CD4-positive, alpha-beta memory T cell (primary cell): ENCODE measurements around the gene KAT7. TPM values are rescaled to one million over a fixed set of nuclear protein-coding genes. Genes with fewer than 3 reads are reported as not detected.

Source experiments
- CTCF ChIA-PET: fragments of 350-600 bp; sonication (Branson Sonifier 250); formaldehyde crosslinking; loops from one replicate; lab custom pipeline; 2021; ENCODE audit warnings: inconsistent platforms; ENCODE audit not compliant: partially characterized antibody; lab: Charles Lee
- POLR2A ChIA-PET: fragments of 350-600 bp; sonication (Branson Sonifier 250); formaldehyde crosslinking; loops from one replicate; lab custom pipeline; 2021; ENCODE audit not compliant: partially characterized antibody; lab: Charles Lee
- DNase-seq, 5 donors: peaks; one replicate each; pipeline versions ENCODE4 v3.0.0 to v3.0.0-alpha.2; 2020 to 2022; ENCODE audit warnings: mixed read lengths in 1 of 5
- H3K27ac ChIP-seq: one replicate; pipeline ENCODE4 v1.7.0; 2013; ENCODE audit warnings: low read depth, low read length
- H3K27me3 ChIP-seq: 2 replicates; pipeline ENCODE4 v1.7.0; 2013; ENCODE audit warnings: mild to moderate bottlenecking, low read length, moderate library complexity; ENCODE audit not compliant: insufficient read depth
- H3K36me3 ChIP-seq: 2 replicates; pipeline ENCODE4 v1.7.0; 2013; ENCODE audit warnings: mild to moderate bottlenecking, low read length, moderate library complexity; ENCODE audit not compliant: insufficient read depth
- H3K4me1 ChIP-seq: 2 replicates; pipeline ENCODE4 v1.7.0; 2013; ENCODE audit warnings: mild to moderate bottlenecking, low read length, moderate library complexity; ENCODE audit not compliant: insufficient read depth
- H3K4me3 ChIP-seq, 2 donors: one replicate each; pipeline ENCODE4 v1.7.0; 2013; ENCODE audit warnings: low read length in 2 of 2, mild to moderate bottlenecking in 1 of 2
- H3K9me3 ChIP-seq, 2 donors: one replicate each; pipeline ENCODE4 v1.7.0; 2013; ENCODE audit warnings: low read length in 2 of 2, control low read depth in 1 of 2; ENCODE audit not compliant: control insufficient read depth in 1 of 2
- H3K27ac Mint-ChIP-seq, 7 donors: one replicate each; pipeline ENCODE4 v1.8.0; 2020 to 2021; ENCODE audit warnings: mixed read lengths in 7 of 7, mild to moderate bottlenecking in 6 of 7, inconsistent platforms in 3 of 7, moderate library complexity in 3 of 7
- H3K27me3 Mint-ChIP-seq, 2 donors: one replicate each; pipeline ENCODE4 v1.8.0; 2020 to 2021; ENCODE audit warnings: mixed read lengths in 2 of 2
- H3K36me3 Mint-ChIP-seq, 2 donors: one replicate each; pipeline ENCODE4 v1.8.0; 2020 to 2021; ENCODE audit warnings: mixed read lengths in 2 of 2, inconsistent platforms in 1 of 2, mild to moderate bottlenecking in 1 of 2
- H3K4me1 Mint-ChIP-seq, 4 donors: one replicate each; pipeline ENCODE4 v1.8.0; 2020 to 2021; ENCODE audit warnings: mixed read lengths in 4 of 4, mild to moderate bottlenecking in 1 of 4
- H3K4me3 Mint-ChIP-seq, 8 donors: one replicate each; pipeline ENCODE4 v1.8.0; 2020 to 2021; ENCODE audit warnings: mixed read lengths in 8 of 8, mild to moderate bottlenecking in 7 of 8, moderate library complexity in 6 of 8, inconsistent platforms in 3 of 8
- H3K9me3 Mint-ChIP-seq, 8 donors: one replicate each; pipeline ENCODE4 v1.8.0; 2020 to 2021; ENCODE audit warnings: mixed read lengths in 8 of 8, mild to moderate bottlenecking in 5 of 8, inconsistent platforms in 3 of 8, moderate library complexity in 1 of 8
- intact Hi-C: fragments of 100-400 bp; cut with micrococcal nuclease; formaldehyde crosslinking; loops from one replicate; pipeline ENCODE4 v1.15.1; 2023
- polyA plus RNA-seq, 2 donors: library from polyadenylated mRNA; unstranded; fragments of 300-500 nt; fragmentation: Illumina TruSeq; gene quantifications; one replicate each; pipeline ENCODE4 v1.2.3, GENCODE V29; 2021
- total RNA-seq, 2 experiments: library from RNA; stranded (reverse); gene quantifications; one replicate each; pipeline ENCODE4 v1.2.3, GENCODE V29; 2021

The KAT7 gene
- total and polyA plus RNA-seq, 4 experiments from 2014 or later, result 37.6 to 120 (median 85.1) TPM

DNA sequence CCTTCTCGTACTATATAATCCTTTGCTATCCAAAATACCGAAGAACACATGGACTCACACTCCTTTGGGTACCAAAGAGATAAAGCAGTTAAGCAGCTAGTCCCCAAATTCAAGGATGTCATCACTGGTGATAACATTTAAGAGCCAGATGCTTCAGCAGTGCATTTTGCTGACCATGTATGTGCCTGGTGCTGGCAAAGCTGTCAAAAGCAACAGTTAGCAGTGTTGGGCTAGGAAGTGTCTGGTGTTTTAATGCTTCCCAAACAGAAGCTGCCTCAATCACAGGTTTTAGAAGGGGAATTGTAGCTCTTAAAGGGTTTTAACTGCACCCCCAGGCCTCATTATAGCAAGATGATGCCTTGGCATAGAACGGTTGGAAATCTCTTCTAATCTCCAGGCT, 29.3 kb upstream of the KAT7 start:
- intact Hi-C loops, result no loop called here
- peaks cover 56 to 88% (median 75%) of the 10 kb centered on the region in 4 donors for H3K4me1 Mint-ChIP-seq
- no peaks in the 10 kb centered on the region for H3K9me3 ChIP-seq
- H3K4me1 ChIP-seq, result peaks cover 81% of the 10 kb centered on the region
- H3K27ac Mint-ChIP-seq, result peak overlapping the region; percentile 30 to 89 (median 76)
- DNase-seq, result no peak
- ChIA-PET POLR2A (interaction anchor here (1.1 to 14.3 kb wide), 5 partner anchors 9 to 50 kb away, joined by 3 to 427 read pairs (median 156); partner anchors contain the start of genes KAT7 and SLC35B1), CTCF (interaction anchor here (0.6 to 4.2 kb wide), 7 partner anchors 12 to 190 kb away, joined by 3 to 23 read pairs (median 4); no protein-coding TSS in a partner anchor)
- no peaks in the 10 kb centered on the region for H3K27me3 Mint-ChIP-seq
- H3K4me3 ChIP-seq, result no peak overlapping the region
- H3K4me3 Mint-ChIP-seq, result peak overlapping the region in 5 of 8 donors; percentile 23 to 72 (median 38)
- H3K36me3 ChIP-seq, result peaks cover 13% of the 10 kb centered on the region
- H3K27me3 ChIP-seq, result no peaks in the 10 kb centered on the region
- H3K36me3 Mint-ChIP-seq, result peaks cover 20 to 76% of the 10 kb centered on the region in 2 donors
- H3K27ac ChIP-seq, result no peak overlapping the region
- H3K9me3 Mint-ChIP-seq, result peaks cover 0 to 5% (median 0%) of the 10 kb centered on the region in 8 donors

DNA sequence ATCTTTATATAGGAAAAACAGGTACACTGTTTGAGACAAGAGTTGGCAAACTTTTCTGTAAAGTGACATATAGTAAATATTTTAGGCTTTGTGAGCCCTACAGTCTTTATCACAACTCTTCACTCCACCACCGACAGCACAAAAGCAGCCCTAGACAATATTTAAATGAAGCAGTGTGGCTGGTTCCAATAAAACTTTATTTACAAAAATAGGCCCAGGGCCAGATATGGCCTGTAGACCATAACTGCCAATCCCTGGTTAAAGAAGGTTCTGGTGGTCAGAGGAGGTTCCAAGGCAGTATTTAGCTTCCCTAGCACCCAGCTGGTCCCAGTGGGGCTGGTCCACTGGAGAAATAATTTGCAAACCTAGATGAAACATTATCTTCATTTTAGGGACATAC, 28.2 kb upstream of the KAT7 start:
- H3K27ac ChIP-seq, result peak overlapping the region; percentile 71
- H3K4me1 Mint-ChIP-seq, result peaks cover 57 to 87% (median 74%) of the 10 kb centered on the region in 4 donors
- intact Hi-C loops, result no loop called here
- CTCF ChIA-PET, result interaction anchor here (1.7 to 5.4 kb wide), 4 partner anchors 13 to 51 kb away, joined by 4 to 42 read pairs (median 14); partner anchors contain the start of gene SLC35B1
- peak overlapping the region in 1 of 2 donors; percentile 70 for H3K4me3 ChIP-seq
- no peaks in the 10 kb centered on the region for H3K9me3 ChIP-seq
- no peak for DNase-seq
- peak overlapping the region; percentile 69 to 98 (median 94) for H3K4me3 Mint-ChIP-seq
- H3K9me3 Mint-ChIP-seq, result peaks cover 0 to 5% (median 0%) of the 10 kb centered on the region in 8 donors
- peaks cover 78% of the 10 kb centered on the region for H3K4me1 ChIP-seq
- H3K36me3 ChIP-seq, result peaks cover 13% of the 10 kb centered on the region
- H3K27me3 Mint-ChIP-seq, result no peaks in the 10 kb centered on the region
- POLR2A ChIA-PET, result interaction anchor here (7.1 to 14.3 kb wide), 4 partner anchors 10 to 52 kb away, joined by 119 to 427 read pairs (median 235); partner anchors contain the start of gene SLC35B1
- H3K27me3 ChIP-seq, result no peaks in the 10 kb centered on the region
- H3K27ac Mint-ChIP-seq, result peak overlapping the region; percentile 66 to 98 (median 86)
- peaks cover 19 to 76% of the 10 kb centered on the region in 2 donors for H3K36me3 Mint-ChIP-seq

DNA sequence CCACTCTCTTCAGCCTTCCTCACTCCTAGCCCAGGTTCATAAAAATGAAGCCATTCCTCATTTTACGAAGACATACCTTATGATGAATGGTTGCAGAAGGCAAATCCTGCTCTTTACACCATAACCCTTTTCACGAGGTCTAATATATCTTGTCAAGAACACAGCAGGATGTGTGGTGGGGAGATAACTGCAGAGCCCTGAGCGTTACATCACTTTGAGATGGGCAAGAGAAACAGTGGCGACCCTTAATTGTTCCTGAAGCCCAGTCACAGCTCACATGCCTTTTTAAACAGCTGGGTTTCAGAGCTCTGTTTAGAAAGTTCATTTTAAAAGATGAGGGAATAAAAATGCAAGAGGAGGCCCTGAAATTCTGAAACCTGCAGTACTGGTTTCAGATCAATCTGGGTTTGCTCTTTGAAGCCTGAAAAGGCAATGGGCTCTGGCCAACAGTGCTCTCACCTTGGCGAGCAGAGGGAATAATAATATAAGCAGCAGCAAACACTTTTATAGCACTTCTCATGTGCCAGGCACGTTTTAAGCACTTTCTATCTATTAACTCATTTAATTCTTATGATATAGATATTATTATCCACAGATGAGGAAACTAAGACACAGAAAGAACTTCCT, 27.4 kb upstream of the KAT7 start:
- Mint-ChIP-seq H3K27ac (peak overlapping the region; percentile 71 to 98 (median 94)), H3K9me3 (peaks cover 0 to 5% (median 0%) of the 10 kb centered on the region in 8 donors), H3K4me3 (peak overlapping the region; percentile 69 to 98 (median 94)), H3K27me3 (no peaks in the 10 kb centered on the region), H3K4me1 (peaks cover 53 to 83% (median 67%) of the 10 kb centered on the region in 4 donors), H3K36me3 (peaks cover 14 to 68% of the 10 kb centered on the region in 2 donors)
- peak overlapping the region; percentile 38 to 70 for H3K4me3 ChIP-seq
- no peaks in the 10 kb centered on the region for H3K9me3 ChIP-seq
- intact Hi-C loops, result loop anchor here (1.0 kb wide), 1 partner anchor 13 kb away; no protein-coding TSS in a partner anchor
- peaks cover 70% of the 10 kb centered on the region for H3K4me1 ChIP-seq
- peaks cover 13% of the 10 kb centered on the region for H3K36me3 ChIP-seq
- H3K27me3 ChIP-seq, result no peaks in the 10 kb centered on the region
- POLR2A ChIA-PET, result interaction anchor here (1.6 to 14.3 kb wide), 6 partner anchors 11 to 61 kb away, joined by 4 to 427 read pairs (median 138); partner anchors contain the start of genes KAT7 and SLC35B1
- H3K27ac ChIP-seq, result peak overlapping the region; percentile 71
- CTCF ChIA-PET, result interaction anchor here (1.9 to 5.4 kb wide), 4 partner anchors 9 to 52 kb away, joined by 4 to 42 read pairs (median 20); partner anchors contain the start of gene SLC35B1
- DNase-seq, result peak in 1 of 5 donors; percentile 16

DNA sequence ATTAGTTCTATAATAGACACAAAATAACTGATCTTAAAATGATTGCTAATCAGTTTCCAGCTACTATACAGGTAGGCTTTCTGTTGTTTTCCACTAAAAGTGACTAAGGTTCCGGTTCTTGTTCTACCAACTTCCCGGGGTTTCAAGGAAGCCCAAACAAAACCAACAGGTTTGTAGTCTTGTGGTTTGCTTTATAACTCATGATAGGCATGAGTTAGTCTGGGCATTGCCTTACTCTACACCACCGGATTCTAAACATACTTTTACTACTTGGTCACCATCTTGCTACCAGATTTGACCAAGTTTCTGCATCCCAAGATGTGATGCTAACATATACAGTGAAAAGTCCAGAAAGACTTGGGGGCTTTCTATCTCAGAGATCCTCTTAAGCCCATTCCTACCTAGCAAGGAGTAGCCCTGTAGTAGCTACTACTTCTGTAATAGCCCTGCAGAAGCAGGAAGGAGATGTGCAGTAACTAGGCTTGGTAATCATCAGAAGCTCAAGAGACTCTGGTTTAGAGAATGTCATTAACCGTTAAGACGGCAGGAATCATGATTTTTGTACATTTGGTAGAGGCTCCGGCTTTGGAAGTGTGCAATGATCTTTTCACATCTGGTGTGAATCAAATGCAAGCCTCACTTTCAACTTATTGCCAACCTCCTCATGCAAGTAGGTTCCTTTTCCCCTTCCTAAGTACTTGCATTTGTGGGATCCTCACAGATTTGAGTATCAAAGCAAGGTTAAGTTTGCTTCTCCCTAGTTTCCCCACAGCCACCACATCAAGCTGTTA, 26.1 kb upstream of the KAT7 start:
- Histone ChIP-seq H3K9me3 (no peaks in the 10 kb centered on the region), H3K4me1 (peaks cover 57% of the 10 kb centered on the region), H3K27me3 (no peaks in the 10 kb centered on the region), H3K4me3 (peak overlapping the region; percentile 38 to 70), H3K36me3 (peaks cover 7% of the 10 kb centered on the region), H3K27ac (peak overlapping the region; percentile 71)
- Mint-ChIP-seq H3K36me3 (peaks cover 13 to 55% of the 10 kb centered on the region in 2 donors), H3K27ac (peak overlapping the region; percentile 83 to 98 (median 94)), H3K4me3 (peak overlapping the region; percentile 92 to 98 (median 96)), H3K9me3 (peaks cover 0 to 5% (median 0%) of the 10 kb centered on the region in 8 donors), H3K27me3 (no peaks in the 10 kb centered on the region), H3K4me1 (peaks cover 45 to 70% (median 56%) of the 10 kb centered on the region in 4 donors)
- intact Hi-C loops, result no loop called here
- DNase-seq, result peak in 1 of 5 donors; percentile 12
- ChIA-PET CTCF (interaction anchor here (0.7 to 5.4 kb wide), 9 partner anchors 11 to 53 kb away, joined by 3 to 42 read pairs (median 6); partner anchors contain the start of gene SLC35B1), POLR2A (interaction anchor here (1.0 to 14.3 kb wide), 15 partner anchors 11 to 62 kb away, joined by 3 to 427 read pairs (median 11); partner anchors contain the start of genes KAT7 and SLC35B1)

DNA sequence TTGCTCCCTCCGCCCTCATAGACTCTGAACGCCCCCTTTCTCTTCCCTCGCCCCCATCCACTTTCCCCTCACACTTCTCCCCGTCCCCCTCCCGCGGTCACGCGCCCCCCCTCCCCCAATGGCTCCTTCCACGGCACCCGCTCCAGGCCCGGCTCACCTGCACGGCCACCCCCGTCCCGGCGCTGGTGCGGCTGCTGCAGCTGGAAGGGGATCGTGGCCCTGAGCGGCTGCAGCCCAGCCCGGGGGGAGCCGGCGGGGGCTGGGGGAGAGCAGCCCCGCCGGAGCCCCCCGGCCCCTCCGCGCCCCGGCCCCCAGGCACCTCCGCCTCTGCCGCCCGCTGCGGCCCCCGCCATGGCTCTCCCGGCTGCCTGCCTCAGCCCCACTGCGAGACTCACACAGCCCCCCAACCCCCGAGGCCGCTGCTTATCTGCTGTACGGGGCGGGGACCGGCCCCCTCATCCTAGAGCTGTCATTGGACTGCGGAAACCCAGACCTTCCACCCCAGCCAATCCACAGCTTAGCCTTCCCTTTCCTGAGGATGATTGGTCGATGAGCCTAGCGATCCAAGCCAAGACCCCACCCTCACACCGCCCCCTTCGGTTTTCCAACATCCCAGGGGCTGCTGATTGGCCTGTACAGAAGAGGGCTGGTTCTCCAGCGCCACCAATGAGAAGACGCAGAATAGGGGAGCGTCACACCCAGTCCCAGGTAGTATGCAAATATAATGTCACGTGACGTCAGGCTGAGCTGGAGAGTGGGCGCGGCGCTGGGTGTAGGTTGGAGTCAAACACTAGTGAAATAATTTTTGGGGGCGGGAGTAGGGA, 24.5 kb upstream of the KAT7 start, which contains the start of gene FAM117A:
FAM117A (minus strand) TSS at position 397 of the 824 bp plus-strand sequence; CDS start at position 353, 44 bp downstream.
- intact Hi-C loops, result loop anchor here (1.0 kb wide), 3 partner anchors 24 to 56 kb away; partner anchors contain the start of gene KAT7
- ChIA-PET CTCF (interaction anchor here (0.6 to 5.4 kb wide), 16 partner anchors 10 to 67 kb away, joined by 3 to 42 read pairs (median 4); partner anchors contain the start of genes KAT7 and SLC35B1), POLR2A (interaction anchor here (0.5 to 14.3 kb wide), 34 partner anchors 9 to 396 kb away, joined by 3 to 427 read pairs (median 4); partner anchors contain the start of genes KAT7, SLC35B1 and SPOP)
- Mint-ChIP-seq H3K4me3 (peak within 1 kb of the TSS; percentile 92 to 98 (median 96)), H3K9me3 (peaks cover 0 to 5% (median 0%) of the 10 kb centered on the region in 8 donors), H3K27me3 (no peaks in the 10 kb centered on the region), H3K4me1 (peaks cover 40 to 60% (median 45%) of the 10 kb centered on the region in 4 donors), H3K27ac (peak within 1 kb of the TSS; percentile 89 to 98 (median 94)), H3K36me3 (peaks cover 9 to 43% of the 10 kb centered on the region in 2 donors)
- Histone ChIP-seq H3K4me1 (peaks cover 46% of the 10 kb centered on the region), H3K9me3 (no peaks in the 10 kb centered on the region), H3K27me3 (no peaks in the 10 kb centered on the region), H3K36me3 (no peaks in the 10 kb centered on the region), H3K27ac (peak within 1 kb of the TSS; percentile 71), H3K4me3 (peak within 1 kb of the TSS; percentile 38 to 70)
- peak; percentile 97 to 100 (median 98) for DNase-seq
